RCC 7860 (cell line): ENCODE measurements around the gene ARHGAP24.
A peak's percentile ranks its signal among the peaks of the same experiment; 100 is the strongest.

Source experiments
- DNase-seq: peaks from one replicate; pipeline ENCODE4 v3.0.0-alpha.2; 2015; ENCODE audit warnings: low spot score
- FAIRE-seq: peaks from 2 replicates; lab custom pipeline; 2012; peaks lifted over from hg19 to GRCh38; lab: Jason Lieb, UNC

ARHGAP24 gene

DNA sequence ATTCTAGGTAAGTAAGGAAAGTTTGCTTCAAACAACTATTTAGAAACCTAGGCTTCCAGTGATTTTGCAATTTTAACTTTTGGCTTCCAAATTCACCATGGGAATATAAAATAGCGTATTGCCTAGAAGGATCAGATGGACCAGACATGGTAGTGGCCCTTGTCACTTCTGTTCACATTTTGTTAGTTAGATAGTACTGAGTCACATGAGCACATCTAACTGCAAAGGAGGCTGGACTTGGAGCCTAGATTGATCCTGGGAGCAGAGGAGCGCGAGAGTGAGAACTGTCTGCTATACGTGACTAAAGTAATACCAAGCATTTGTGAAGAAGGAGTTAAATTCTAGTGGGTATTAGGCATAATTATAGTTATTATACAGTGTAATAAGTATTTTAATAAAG is 102.4 kb downstream of the ARHGAP24 start:
- no peak for FAIRE-seq
- DNase-seq, result no peak

GRCh38 chr4:85579942-85580341 is 105.0 kb downstream of the ARHGAP24 start:
- FAIRE-seq (no peak), DNase-seq (no peak)

DNA sequence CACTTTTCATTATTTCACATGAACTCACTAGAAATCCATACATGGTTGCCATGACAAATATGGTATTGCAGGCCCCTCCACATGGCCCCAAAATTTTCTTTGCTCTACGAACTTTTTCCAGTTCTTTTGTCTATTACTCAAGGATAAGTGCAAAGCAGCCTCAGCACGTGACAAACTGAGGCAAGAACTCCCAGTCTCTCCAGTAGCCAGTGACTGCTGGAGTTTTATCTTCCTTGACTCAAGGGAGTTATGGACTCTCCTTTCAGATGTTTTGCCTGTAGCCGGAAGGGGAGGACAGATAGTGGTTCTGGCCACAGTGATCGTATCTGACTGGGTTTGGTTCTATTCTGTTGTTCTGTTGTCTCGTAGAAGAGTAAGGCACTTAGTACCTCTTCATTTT is 105.5 kb downstream of the ARHGAP24 start:
- no peak for FAIRE-seq
- no peak for DNase-seq

GRCh38 chr4:85587952-85588351 is 113.0 kb downstream of the ARHGAP24 start:
- FAIRE-seq (no peak), DNase-seq (no peak)

GRCh38 chr4:85591406-85592098 is 116.6 kb downstream of the ARHGAP24 start:
- FAIRE-seq, result no peak

GRCh38 chr4:85595098-85595775 is 120.3 kb downstream of the ARHGAP24 start:
- FAIRE-seq (no peak), DNase-seq (no peak)

More at GRCh38 chr4:85591406-85592098, 116.6 kb downstream of the ARHGAP24 start:
- DNase-seq, result no peak

- DNase-seq, result no peak
- no peak for FAIRE-seq
These were observed 121.0 kb downstream of the ARHGAP24 start for GRCh38 chr4:85595796-85596559.

GRCh38 chr4:85598936-85599335 is 124.0 kb downstream of the ARHGAP24 start:
- DNase-seq, result no peak

GRCh38 chr4:85600501-85600900 is 125.6 kb downstream of the ARHGAP24 start:
- no peak for DNase-seq
- no peak for FAIRE-seq

More at GRCh38 chr4:85598936-85599335, 124.0 kb downstream of the ARHGAP24 start:
- no peak for FAIRE-seq

DNA sequence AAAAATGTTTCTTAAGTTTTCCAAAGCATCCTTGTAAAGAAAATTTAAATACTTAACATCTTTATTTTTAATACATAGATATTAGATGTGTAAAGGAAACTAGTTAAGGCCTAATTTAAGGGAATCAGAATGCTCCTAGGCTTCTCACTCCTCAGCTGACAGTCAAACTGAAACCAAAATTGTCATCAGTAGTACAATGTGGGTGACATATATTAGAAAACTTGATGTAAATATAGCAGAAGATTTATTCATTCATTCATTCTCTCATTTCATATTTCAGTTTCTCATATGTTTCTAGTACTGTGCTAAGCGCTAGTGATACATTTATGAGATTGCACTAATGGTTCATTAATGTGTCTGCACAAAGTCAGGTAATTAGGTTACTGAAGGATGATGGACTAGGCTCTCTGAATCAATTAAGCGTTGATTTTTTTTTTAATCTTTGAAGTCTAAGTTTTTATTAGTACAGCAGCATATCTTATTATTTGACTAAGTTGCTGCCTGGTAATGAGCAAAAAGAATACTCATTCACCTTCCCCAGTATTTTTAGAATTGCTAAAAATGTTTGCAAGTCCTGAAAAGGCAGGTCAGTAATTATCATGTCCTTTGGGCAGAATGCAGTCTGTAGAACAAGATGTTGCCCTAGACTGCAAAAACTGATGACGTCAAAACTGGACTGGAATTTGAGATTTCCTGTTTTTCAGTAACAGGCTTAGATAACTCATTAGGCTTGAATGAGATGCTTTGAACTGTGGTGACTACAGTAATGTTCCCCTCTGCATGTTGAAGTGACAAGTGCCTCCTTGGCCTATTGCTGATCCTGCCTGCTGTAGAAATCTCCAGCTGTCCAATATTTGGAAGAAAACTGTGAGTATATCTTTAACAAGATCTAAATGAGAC is 128.7 kb downstream of the ARHGAP24 start:
- no peak for FAIRE-seq
- no peak for DNase-seq

DNA sequence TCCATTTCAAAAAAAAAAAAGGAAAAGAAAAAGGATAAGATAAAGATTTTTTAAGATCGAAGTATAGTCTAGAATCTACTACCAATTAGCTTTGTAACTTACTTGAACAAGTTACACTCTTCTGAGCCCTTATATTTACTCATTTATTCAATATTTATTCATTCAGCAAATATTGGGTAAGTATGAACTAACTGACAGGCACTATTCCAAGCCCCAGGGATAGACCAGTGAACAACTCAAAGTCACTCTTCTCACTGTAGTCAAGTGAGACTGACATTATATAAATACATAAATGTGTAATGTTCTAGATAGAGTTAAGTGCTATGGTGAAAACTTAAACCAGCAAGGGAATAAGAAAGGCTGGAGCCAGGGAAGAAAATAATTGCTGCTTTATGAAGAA is 131.6 kb downstream of the ARHGAP24 start:
- no peak for DNase-seq
- FAIRE-seq, result no peak

GRCh38 chr4:85607624-85608023 is 132.7 kb downstream of the ARHGAP24 start:
- no peak for FAIRE-seq
- DNase-seq, result no peak

- no peak for FAIRE-seq
- no peak for DNase-seq
These were observed 135.5 kb downstream of the ARHGAP24 start for GRCh38 chr4:85610450-85610849.

DNA sequence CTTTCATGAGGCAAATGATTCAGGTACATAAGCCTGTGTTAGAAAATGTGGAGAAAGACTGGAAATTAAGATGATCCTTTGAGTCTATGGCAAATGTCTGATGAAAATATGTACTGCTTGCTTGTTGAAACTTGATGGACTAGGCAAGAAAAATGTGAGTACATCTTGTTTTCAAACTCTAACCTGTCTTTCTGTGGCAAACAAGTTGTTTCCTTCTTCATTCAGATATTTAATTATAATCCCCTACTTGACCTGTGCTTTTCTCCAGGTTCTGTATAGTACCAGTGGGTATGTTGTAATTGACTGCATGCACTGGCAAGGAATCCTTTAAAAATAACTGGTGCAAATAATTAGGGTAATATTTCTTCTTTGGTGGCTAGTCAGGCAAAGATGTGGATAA is 136.7 kb downstream of the ARHGAP24 start:
- DNase-seq, result no peak
- no peak for FAIRE-seq

GRCh38 chr4:85613901-85614300 is 139.0 kb downstream of the ARHGAP24 start:
- DNase-seq (no peak), FAIRE-seq (no peak)

DNA sequence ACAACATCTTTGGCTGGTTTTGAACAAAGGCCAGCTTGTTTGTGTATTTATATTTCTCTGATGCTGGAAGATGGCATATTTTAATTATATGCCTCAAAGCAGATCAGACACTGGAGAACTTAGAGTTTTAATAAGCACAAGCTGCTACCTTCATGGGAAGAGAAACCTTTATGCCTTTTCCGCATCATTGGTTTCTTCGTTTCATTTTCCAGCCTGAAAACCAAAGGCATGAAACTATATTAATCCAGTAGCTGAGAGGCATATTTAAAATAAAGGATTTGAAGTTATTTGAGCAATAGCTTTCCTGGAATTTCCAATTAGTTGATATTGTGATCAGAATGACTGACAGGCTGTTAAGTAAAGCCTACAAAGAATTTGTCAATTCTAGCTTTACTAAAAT is 141.0 kb downstream of the ARHGAP24 start:
- FAIRE-seq (no peak), DNase-seq (no peak)

DNA sequence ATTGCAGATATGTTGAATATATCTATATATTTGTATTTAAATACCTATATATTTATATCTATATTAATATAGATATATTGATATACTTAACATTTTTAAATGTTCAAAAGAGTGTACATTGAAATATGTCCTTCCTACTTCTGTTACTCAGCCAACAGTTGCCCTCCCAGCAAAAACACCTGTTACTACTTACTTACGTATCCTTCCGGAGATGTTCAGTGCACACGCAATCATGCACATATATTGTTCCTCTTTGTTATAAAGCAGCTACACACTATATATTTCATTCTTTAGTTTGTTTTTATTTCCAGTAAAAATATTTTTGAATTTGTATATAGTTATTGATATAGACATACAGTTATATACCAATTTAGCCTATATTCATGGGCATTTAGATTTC is 142.3 kb downstream of the ARHGAP24 start:
- DNase-seq (no peak), FAIRE-seq (peak; percentile 58)

GRCh38 chr4:85632981-85633380 is 158.0 kb downstream of the ARHGAP24 start:
- DNase-seq (no peak), FAIRE-seq (no peak)

DNA sequence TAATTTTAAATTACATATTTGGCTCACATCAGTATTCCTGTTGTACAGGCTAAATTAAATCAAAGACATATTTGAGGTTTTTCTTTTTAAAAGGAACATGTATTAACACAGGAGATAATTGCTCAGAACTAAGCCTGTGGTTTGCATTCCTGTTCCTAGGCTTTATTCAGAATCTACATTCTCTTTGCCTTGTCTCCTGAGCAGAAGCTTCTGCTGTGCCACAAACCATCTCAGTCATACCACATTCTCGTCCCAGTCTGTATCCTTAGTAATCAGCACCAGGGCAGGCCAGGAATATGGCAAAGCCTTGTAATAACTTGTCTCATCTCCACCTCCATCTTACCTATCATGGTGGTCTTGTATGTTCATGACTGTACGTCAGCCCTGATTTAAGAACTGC is 162.8 kb downstream of the ARHGAP24 start:
- no peak for DNase-seq
- no peak for FAIRE-seq

GRCh38 chr4:85639946-85640345 is 165.0 kb downstream of the ARHGAP24 start:
- no peak for FAIRE-seq
- no peak for DNase-seq
